PC-3 (cell line): ENCODE measurements around the gene SRM.
"Not testable (repeated sequence)": the region's sequence is repeated elsewhere in the genome, so short reads cannot be mapped to it uniquely, and the experiment has no call there.

Source experiments
- CTCF ChIP-seq: fragments of 300-600 bp; sonication (generic); conservative IDR thresholded peaks from 2 replicates; pipeline ENCODE4 v1.5.1; 2017; ENCODE audit warnings: antibody characterized with exemption, low read depth, mild to moderate bottlenecking, low read length
- EZH2 ChIP-seq: fragments of 300-600 bp; sonication (generic); IDR thresholded peaks from one replicate; pipeline ENCODE4 v1.6.1; 2017; ENCODE audit warnings: antibody characterized with exemption, mild to moderate bottlenecking, low read length; ENCODE audit not compliant: unreplicated experiment
- EZH2phosphoT487 ChIP-seq: fragments of 300-600 bp; sonication (generic); IDR thresholded peaks from 2 replicates; pipeline ENCODE4 v1.6.1; 2018; ENCODE audit warnings: mild to moderate bottlenecking, antibody characterized with exemption, low read length, borderline replicate concordance

- not testable (repeated sequence) for TF ChIP-seq CTCF, EZH2, EZH2phosphoT487
These were observed 40.5 kb downstream of the SRM start for GRCh38 chr1:11019358-11019757.
